Lung microvascular endothelial cell (primary cell): ENCODE data around the gene RHEX. TPM values are rescaled to one million over a fixed set of nuclear protein-coding genes. Genes with fewer than 3 reads are reported as not detected.

Experiments
- DNase-seq, 2 donors: peaks; one replicate each; pipeline versions ENCODE4 v3.0.0 to v3.0.0-alpha.2; 2010; ENCODE audit warnings: low read depth in 2 of 2
- total RNA-seq: library from RNA; depleted of rRNA; stranded (reverse); fragments of >200 nt; gene quantifications from 2 replicates; pipeline ENCODE4 v1.2.1, GENCODE V29; 2014

The RHEX gene
- total RNA-seq, 1 donor from 2014 or later, result not detected

- DNase-seq, result no peak
Observed at GRCh38 chr1:206089341-206089740, 36.4 kb downstream of the RHEX start.

- DNase-seq, result no peak
Observed at GRCh38 chr1:206094024-206094423, 41.1 kb downstream of the RHEX start.

- DNase-seq, result no peak
Observed at GRCh38 chr1:206097381-206097780, 44.4 kb downstream of the RHEX start.

DNA sequence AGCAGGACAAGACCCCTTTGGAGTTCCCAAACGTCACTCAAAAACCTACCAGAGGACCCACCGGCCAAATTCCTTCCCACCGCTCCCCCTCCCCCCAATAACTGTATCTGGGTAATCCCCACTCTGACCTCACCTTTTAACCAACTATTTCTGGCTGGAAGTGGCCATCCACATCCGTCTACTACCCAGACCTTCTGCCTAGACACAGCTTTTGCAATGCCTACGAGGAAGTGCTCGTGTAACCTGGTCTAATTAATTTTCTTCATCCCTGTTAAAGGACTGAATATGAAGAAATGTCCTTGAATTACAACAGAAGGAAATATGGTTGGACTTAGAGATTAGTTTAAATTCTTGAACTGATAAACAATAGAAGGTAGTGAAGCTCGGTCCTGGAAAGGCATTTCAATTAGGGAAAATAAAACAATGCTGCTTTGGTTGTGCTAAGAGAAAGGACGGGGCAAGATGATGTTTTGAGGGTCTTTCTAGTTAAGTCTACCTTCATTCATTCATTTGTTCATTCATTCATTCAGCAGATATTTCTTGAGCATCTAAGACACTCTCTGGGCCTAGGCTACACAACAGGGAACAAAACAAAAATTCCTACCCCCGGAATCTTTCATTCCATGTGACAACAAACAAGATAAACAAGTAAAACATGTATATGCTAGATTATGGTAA, 45.4 kb downstream of the RHEX start:
- no peak for DNase-seq

DNA sequence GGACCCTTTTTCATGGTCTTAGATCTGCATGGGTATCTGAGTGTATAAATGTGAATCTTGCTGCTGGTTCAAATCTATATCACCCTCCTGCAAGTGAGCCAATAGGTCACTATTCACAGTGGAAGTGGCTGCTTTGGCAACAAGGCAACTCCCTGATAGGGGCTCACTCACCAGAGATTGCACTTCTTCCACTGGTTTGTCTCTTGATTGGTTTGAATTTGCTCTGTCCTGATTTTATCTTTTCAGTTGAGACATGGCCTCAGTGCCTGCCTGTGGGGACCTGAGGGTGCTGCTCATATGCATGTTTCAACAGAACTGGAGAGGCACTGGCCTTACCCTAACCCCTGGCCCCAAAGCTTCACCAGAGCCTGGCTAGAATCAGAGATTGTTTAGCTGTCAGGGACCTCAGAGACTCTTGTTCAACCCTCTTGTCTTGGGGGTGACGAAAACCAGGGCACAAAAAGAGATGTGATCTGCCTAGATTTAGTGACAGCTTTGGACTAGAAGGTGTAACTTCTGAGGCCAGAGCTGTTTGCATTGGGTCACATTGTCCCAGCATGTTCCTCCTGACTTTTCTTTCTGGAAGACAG, 47.3 kb downstream of the RHEX start:
- no peak for DNase-seq

GRCh38 chr1:206101351-206102045, 48.5 kb downstream of the RHEX start:
- DNase-seq, result no peak

DNA sequence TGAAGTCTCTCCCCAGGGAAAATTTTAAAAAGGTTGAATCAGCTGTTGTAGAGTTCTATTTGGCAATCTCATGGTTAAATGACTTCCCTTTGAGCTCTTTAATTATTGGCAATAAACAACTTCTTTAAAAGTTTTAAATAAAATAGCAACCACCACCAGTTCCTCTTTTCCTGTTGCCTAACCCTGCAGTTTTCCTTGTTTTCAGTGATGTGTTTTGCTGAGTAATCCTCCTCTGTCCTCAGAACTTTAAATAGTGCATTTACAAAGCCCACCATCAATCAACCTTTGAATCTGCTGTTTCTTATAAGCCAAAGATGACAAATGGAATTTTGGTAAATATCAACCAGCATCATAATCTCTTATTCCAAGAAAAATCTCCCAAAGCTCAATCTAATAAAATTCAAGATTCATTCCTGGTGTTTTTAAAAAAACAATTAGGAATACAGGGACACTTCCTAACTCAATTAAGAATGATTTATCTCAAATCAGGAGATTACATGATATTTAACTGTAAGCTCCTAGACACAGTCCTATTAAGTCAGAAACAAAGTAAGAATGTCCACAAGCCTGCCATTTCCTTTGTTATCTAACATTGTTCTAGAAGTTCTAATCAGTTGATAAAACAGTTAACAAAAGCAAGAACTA, 49.4 kb downstream of the RHEX start:
- DNase-seq, result peak in 1 of 2 donors; percentile 28

GRCh38 chr1:206103979-206104378, 51.0 kb downstream of the RHEX start:
- no peak for DNase-seq

- DNase-seq, result peak in 1 of 2 donors; percentile 18
Observed at GRCh38 chr1:206105464-206105995, 52.6 kb downstream of the RHEX start.

DNA sequence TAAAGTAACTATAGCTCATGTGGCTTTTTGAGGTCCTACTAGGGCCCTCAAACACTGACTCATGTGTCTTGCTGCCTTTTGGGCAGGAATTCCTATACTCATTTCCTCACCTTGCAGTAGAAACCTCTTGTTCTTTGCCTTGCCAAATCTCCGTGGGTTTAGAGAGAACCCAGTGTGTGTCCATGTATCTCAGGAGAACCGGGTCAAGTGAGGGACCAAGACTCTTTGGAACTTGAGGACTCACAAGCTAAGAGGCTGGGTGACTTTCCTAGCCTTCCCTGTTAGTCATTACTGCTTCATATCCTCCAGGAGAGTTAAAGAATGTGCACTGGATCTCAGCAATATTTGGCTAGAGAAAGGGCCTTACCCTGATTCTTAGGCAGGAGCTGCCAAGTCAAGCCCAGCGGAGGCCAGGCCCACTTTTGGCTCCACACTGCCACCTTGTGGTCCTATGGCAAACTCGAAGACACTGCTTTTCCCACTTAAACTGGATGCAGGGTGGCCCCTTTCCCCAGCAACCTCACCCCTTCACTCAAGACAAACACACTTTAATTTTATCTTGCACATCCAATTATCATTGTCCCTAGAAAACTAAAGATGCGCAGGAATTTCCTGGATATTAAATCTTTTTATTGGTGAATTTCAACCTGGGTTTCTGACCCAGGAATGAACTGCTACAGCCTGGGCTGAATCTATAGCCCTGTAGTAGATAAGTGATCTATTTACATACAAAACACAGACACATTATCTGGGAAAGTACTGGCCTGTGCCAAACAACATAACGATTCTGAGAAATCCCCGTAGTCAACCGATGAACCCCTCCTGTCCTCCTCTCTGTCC, 53.6 kb downstream of the RHEX start:
- DNase-seq, result peak; percentile 77 to 80

DNA sequence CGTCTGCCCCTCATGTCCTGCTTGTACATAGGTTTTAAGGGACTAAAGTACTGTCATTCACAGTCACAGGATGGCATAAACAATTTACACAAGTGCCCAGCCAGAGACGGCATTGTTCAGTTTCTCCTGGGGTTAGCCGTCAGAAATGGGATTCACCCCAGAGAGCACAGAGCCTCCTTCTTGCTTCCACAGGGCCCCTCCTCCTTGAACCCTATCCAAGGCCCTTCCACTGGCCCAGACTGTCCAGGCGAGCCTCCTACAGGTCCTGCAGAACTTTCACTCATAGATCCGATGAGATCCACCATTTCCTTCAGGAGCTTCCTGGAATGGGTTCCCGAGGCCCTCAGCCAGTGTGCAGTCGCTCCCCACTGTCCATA, 54.2 kb downstream of the RHEX start:
- DNase-seq, result no peak

DNA sequence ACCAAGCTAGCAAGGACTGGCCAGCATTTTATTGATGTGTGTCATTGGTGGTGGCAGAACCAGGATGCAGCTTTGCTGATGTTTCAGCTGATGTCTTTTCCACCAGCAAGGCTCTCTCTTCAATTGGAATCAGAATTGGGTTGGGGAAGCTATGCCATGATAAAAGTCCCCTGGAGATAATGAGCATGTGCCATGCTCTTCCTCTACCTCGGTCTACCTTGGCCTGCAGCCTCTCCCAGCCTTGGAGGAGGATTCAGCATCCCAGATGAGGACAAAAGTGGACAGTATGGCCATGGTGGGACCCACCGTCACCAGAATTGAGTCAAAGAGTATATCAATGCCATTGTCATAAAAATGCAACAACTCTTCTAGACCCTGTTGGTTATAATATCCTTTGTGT, 55.7 kb downstream of the RHEX start:
- no peak for DNase-seq

DNA sequence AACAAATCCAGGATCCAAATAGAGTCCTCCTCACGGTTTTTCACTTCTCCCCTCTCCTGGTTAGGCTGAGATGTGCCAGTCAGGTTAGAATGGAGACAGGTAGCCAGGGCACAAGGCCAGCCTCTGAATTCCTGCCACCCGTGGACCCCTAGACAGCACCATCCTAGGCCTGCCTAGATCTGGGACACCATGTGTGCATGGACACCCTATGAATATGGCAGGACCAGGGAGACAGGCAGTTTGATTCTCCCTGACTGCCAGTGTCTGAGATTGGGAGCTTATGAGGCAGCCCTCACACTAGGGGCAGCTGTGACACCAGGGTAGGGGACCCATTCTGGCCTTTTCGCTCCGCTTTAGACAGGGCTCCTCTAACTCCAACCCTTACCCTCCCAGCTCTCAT, 56.7 kb downstream of the RHEX start:
- DNase-seq, result no peak

DNA sequence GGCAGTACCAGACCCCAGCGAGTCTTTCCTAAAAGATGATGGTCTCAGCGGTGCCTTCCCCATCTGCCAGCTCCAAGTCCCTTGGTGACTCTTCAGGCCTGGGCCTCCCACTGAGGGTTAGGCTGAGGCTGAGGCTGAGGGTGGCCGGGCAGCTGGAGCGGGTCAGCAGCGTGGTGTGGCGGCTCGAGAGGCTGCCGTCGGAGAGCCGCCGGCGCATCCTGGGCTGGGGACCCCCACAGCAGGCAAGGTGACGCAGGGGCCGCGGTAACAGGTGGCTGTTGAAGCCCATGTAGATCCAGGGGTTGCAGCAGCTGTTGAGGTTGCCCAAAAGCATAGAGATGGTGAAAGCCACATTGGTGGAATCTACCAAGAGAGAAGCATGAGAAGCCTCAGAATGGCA, 57.2 kb downstream of the RHEX start:
- no peak for DNase-seq

DNA sequence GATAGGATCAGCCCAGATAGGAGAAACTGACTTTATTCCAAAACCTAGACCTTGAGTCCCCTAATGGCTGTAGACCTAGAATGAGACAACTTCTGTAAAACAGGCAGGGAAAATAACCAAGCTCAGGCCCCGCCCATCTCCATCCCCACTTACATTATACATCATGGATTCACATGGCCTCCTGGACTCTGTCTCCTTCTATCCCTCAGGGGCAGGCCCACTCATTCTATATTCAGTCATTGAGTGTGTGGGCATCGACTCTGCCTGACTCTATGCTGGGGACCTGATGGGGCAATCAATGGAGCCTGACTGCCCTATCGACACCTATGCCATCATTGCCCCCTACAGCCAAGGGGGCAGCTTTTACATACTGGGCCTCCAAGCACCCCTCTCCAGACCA, 57.8 kb downstream of the RHEX start:
- DNase-seq, result no peak

GRCh38 chr1:206111271-206111927, 58.4 kb downstream of the RHEX start:
- DNase-seq, result no peak

- DNase-seq, result no peak
Observed at GRCh38 chr1:206112600-206113301, 59.8 kb downstream of the RHEX start.

DNA sequence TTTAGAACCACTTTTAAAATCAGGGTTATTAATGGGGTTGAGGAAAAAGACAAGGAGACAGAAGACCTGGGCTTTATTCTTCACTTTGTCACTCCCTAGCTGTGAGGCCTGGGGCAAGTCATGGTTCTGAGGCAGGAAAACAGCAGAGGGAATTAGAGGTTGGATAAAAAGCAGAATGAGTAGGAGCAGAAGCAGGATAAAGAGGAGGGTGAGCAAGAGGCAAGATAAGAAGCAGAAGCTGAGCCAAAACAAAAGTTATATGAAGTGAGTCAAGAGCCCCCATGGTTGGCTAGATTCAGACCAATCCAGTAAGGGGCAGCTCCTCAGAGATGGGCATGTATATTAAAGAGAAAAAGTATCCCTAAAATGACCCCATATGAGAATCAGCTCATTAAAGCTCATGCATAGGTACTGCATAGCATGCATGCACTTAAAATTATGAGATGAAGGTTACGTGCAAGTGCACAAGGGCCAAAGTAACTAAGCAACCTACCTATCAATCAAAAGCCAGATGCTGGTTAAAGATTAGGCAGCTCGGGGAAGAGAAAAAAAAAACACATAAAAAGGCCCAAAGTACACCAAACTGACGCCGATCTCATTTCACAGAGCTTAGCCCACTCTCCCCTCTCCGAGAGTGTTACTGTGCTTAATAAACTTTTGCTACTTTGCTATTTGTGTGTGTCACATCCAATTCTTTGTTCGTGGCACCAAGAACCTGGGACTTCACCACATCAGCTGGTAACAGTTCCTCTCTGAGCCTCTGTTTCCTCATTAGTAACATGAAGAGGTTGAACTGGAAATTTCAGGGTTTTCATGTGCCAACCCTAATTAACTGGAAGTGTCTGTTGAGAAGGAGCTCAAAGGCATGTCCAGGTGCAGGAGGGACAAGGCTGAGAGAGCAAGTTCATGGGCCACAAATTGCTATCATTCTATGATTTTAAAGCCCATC, 62.0 kb downstream of the RHEX start:
- no peak for DNase-seq

DNA sequence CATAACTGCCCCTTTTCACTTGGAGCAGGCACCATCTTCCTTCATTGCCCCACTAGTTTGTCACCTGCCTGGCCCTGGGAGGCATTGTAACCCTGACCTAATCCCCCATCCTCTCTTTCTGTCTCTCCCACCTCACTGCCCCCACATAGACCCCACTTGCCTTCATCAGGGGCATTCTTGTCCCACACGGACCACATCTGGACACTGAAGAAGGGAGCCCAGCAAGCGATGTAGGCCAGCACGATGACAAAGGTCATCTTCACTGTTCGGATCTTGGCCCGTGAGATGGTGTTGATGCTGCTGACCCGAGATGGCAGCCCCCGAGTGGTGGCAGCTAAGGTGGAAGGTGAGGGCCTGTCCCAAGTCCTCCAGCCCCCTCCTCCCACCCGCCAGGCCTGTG, 62.8 kb downstream of the RHEX start:
- no peak for DNase-seq
